ENCODE data around the gene NOP58.
"Not testable (repeated sequence)": the region's sequence is repeated elsewhere in the genome, so short reads cannot be mapped to it uniquely, and the experiment has no call there.

NOP58 gene, protein sequence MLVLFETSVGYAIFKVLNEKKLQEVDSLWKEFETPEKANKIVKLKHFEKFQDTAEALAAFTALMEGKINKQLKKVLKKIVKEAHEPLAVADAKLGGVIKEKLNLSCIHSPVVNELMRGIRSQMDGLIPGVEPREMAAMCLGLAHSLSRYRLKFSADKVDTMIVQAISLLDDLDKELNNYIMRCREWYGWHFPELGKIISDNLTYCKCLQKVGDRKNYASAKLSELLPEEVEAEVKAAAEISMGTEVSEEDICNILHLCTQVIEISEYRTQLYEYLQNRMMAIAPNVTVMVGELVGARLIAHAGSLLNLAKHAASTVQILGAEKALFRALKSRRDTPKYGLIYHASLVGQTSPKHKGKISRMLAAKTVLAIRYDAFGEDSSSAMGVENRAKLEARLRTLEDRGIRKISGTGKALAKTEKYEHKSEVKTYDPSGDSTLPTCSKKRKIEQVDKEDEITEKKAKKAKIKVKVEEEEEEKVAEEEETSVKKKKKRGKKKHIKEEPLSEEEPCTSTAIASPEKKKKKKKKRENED

DNA sequence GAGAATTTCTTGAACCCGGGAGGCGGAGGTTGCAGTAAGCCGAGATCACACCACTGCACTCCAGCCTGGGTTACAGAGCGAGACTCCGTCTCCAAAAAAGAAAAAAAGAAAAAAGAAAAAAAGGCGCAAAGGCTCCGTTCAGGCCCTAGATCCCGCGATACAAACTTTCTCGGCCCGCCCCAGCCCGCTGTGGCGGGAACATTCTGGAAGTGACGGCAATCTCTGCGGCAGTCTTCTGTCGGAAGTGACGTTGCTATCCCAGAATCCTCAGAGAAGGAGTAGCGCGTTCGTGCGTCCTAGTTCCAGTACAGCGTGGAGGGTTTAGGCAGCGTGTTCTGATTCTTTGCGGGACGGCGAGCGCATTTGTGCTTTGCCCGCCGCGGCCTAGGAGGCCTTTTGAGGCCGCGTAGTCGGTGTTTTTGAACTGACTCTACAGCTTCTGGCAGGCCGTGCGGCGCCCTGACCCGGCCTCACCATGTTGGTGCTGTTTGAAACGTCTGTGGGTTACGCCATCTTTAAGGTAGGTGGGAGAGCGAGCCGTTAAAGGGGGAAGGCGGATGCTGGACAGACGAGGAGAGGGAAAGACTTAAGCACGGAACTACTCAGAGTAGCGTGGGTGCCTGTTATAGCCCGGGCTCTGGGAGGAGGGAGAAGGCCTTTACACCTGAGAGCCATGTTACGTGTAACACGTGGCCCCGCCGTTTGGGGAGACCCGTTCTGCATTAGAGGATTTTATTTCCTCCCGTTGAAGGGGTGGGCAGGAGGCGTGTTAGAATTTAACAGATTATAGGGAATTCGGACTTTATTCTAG lies at the start of gene NOP58:
NOP58 (plus strand) TSS at position 297 of the 811 bp plus-strand sequence; CDS start at position 476, 179 bp downstream.
- peak; percentile 89 for DNase-seq (ENCODE audit: low spot score)

DNA sequence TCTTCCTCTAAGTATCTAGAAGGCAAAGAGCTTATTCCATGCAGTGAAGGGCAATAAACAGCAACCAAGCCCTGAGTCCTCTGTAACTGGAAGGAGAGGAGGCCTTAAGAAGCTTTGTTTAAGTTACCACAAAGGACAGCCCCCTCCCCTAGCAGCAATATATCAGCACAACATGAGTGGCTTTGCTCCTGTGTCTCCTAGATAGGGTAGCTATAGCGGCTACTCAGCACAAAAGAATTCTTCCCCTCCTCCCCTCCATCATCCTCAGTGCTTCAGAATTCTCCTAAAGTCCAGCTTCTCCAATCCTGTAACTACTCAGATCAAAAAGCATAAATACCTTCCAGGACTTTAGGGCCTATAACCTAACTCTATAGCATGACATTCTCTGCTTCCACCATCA lies 43.7 kb upstream of the NOP58 start:
- no peak for DNase-seq (ENCODE audit: low spot score)

DNA sequence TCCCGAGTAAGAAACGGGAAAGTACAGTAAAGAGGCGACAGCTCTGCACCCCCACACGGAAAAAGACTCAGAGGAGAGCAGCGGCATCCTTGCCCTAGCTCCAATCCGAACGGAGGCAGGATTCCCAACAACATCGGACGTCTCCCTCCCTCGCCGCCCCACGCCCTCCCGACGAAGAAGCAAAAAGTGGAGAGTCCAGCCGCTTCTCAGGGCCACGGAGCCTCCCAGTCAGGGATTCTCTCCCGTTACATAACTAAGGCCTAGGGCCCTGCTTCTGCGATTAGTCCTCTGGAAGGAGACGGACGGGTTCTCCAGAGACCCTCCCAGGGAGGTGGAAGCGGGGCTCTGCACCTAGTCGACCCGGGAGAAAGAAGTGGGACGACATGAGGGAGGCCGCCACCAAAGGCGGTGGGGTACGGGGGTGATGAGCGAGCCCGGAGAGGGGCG lies 27.8 kb upstream of the NOP58 start:
- DNase-seq (ENCODE audit: low spot score), result peak; percentile 4

DNA sequence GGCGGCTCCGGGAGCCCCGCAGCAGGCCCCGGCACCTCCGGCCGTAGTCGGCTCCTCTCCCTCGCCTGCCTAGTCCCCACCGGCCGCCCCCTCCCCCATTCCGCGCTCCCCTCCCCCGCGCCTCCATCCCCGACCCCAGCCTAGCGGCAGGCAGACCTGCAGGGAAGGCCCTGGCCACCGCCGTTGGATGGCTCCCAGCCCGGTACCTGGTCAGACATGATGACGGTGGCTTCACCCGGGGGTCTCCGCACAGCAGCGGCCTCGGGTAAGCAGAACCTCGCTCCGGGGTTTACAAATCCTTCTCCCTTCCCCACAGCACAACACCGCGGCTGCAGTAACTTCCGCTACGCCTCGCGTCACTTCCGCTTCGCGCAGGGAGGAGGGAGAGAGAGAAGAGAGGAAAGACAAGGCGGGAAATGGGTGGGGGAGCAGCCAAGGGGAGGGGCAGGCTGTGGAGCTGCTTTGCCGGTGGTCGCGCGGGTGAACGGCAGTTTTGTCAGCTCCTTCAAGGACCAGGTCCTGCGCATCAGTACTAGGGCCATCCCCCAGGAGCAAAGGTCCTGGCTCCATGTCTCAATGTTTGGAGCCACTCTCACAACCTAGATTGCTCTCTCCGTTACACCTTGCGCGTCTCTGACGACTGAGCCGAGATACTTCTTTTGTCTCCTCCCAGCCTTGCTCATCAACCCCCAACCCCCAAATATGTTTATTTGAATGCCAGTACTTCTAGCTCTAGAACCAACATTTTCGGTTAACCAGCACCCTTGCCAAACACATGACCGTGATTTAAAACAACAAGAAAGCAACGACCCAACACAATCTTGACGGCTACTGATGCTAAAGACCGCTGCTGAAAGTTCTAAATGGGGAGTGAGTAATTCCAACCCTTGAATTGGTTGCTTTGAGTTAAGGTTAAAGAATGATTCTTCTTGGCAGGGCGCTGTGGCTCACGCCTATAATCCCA lies 27.0 kb upstream of the NOP58 start, which contains the start of gene SUMO1:
SUMO1 (minus strand) TSS at position 364 of the 964 bp plus-strand sequence; CDS start at position 218, 146 bp downstream.
- peak; percentile 89 for DNase-seq (ENCODE audit: low spot score)

DNA sequence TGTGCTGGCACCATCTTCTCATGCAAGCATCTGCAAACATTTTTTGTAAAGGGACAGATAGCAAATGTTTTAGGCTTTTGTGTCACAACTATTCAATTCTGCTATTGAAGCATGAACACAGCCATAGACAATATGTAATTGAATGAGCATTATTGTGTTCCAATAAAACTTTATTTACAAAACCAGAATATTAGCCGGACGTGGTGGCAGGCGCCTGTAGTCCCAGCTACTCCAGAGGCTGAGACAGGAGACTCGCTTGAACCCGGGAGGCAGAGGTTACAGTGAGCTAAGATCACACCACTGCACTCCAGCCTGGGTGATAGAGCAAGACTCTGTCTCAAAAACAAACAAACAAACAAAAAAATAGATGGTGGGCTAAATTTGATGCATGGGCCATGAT lies 17.9 kb upstream of the NOP58 start:
- DNase-seq (ENCODE audit: low spot score), result not testable (repeated sequence)

DNA sequence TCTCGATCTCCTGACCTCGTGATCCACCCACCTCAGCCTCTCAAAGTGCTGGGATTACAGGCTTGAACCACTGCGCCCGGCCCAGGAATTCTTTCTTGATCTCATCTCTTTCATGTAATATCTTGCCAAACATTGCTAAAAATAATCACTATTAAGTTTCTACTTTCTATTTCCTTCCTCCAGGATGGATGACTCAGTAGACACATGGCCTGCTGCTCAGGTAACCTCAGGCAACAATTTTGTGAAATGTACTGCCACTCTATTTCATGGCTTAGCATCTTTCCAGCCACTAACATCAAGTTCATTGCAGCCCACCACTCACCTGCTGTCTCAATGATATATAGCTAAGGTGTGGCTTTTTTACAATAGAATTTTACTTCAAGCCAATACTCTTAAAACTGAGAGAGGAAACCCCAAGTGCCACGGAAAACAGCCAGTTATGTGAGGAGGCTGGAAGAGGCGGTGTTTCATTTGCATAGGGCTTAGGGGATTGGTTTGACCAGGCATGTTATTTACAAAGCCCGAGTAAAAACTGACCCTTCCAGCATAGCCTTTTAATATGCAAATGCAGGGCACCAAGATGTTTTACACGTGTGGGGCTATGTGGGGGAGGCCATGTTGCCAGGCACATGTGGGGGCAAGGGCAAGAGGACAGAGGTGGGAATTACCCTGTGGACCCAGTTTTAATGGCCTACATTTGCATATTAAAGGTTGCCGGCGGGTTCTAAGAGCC lies 15.9 kb upstream of the NOP58 start:
- no peak for DNase-seq (ENCODE audit: low spot score)

DNA sequence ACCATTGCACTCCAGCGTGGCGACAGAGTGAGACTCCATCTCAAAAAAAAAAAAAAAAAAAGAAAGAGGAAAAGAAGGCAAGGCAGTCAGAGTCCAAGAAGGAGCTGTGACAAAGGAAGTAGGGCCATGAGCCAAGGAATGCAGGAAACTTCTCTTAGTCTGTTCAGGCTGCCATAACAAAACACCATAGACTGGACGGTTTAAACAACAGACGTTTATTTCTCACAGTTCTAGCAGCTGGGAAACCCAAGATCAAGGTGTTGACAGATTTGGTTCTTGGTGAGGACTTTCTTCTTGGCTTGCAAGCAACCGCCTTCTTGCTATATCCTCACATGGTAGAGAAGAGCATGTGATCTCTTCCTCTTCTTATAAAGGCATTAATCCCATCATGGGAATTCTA lies 14.1 kb upstream of the NOP58 start:
- DNase-seq (ENCODE audit: low spot score), result no peak

DNA sequence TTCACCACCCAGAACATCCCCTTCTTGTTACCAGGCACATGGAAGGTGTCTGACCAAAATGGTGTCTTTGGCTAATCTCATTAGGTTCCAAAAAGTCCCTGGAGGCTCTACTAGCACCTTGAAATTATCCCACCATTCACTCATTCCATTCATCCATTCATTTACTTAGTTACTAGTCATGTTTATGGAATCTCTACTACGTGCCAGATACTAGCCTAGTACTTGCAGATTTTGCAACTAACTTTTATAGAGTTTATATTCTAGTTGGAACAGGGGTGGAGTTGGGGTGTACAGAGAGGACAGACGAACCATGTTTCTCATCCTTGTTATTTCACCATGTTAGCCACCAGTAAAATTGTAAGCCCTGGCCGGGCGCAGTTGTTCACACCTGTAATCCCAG lies 4.0 kb upstream of the NOP58 start:
- DNase-seq (ENCODE audit: low spot score), result no peak

DNA sequence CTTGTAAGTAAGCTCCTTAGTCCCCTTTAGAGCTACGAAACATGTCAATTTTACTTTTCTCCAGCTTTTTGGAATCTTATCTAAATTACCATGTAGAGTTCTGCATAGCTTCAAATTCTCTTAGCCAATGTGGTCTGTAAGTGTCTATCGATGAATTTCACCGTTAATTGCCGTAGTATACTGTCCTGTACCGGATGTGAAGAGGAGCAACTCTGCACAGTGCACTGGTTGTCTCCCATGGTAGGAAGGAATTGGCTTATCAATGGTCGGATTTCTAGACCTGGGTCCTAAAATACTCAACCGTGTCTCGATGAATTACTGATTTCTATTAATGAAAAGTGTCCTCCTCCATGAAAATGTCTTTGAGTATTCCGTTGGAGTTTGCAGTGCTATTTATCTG lies 1.9 kb downstream of the NOP58 start:
- peak; percentile 16 for DNase-seq (ENCODE audit: low spot score)

DNA sequence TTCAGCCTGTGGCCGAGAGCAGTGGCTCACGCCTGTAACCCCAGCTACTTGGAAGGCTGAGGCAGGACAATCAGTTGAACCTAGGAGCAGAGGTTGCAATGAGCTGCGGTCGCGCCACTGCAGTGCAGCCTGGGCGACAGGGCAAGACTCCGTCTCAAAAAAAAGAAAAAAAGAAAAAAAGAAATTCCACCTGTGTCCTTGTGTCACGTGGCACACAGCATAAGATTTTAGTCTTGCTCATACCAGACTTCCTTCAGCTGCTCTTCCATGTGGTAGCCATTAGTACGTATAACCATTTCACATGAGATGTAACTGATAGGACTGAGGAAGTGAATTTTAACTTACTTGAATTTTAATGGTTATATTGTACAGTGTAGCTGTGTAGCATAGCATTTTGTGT lies 4.0 kb downstream of the NOP58 start:
- DNase-seq (ENCODE audit: low spot score), result no peak

DNA sequence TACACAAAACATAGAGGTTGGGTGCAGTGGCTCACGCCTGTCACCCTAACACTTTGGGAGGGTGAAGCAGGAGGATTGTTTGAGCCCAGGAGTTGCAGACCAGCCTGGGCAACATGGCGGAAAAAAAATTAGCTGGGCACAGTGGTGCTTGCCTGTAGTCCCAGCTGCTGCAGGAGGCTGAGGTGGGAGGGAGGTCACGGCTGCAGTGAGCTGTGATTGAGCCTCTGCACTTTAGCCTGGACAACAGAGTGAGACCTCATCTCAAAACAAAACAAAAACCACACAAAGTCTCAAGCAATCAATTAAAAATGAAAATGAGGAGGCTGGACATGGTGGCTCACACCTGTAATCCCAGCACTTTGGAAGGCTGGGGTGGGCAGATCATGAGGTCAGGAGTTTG lies 4.9 kb downstream of the NOP58 start:
- DNase-seq (ENCODE audit: low spot score), result no peak

DNA sequence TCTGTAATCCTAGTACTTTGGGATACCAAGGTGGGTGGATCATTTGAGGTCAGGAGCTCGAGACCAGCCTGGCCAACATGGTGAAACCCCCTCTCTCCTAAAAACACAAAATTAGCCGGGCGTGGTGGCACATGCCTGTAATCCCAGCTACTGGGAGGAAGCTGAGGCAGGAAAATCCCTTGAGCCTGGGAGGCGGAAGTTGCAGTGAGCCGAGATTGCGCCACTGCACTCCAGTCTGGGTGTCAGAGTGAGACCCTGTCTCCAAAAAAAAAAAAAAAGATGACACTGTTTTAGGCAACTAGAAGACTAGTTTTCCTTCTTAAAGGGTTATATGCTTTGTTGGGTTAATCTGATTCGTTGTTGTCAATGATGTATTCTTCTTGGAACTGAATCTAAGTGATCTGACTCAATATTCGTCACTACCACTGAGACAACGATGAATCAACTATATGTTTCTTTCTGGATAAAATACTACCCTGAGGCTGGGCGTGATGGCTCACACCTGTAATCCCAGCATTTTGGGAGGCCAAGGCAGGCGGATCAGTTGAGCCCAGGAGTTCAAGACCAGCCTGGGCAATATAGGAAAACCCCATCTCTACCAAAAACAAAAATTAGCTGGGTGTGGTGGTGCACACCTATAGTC lies 10.6 kb downstream of the NOP58 start:
- not testable (repeated sequence) for DNase-seq (ENCODE audit: low spot score)

DNA sequence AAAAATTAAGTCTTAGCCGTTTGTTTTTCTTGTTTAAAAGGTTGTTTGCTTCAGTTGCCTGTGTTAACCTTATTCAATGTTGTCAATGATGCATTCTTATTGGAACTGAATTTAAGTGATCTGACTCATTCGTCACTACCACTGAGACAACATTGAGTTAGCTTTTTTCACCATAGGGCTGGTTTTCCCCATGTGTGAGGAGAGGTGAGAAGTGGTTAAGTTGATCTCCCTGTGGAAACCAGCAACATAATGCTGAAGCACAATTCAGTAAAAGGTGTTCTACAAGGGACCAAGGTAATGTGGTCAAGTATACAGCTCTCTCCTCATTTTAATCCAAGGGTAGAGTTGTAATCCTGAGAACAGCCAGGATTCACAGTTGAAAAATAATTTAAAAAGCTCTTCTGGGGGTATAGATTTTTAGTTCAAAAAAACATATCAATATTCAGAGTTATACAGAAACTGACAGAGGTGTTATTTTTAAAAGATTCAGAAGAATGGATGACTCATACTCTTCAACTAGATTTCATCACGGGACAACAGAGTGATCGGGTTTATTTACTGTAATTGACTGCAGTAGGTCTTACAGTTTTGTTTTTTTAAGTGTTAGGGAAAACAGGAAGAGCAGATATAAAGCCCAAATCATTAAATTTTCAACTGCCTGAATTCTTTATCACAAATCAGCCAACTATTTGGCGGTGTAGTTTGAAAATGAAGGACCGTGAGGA lies 12.6 kb downstream of the NOP58 start:
- no peak for DNase-seq (ENCODE audit: low spot score)

DNA sequence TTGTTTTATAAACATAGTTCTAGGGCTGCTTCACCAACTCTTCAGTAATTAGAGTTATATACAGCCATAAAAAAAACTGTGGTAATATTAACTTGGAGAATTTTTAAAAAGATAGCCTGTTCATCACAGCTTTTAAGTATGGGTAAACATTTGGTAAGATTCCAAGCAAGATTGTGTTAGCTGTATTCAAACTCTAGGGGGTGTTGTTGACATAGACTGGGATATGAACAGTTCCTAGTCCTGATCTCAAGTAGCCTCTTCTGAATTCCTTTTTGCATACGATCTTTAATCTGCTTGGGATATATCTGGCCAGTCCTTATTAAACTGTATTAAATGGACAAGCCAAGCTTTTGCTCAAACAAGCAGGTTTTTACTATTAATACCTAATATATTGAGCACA lies 13.4 kb downstream of the NOP58 start:
- DNase-seq (ENCODE audit: low spot score), result no peak

DNA sequence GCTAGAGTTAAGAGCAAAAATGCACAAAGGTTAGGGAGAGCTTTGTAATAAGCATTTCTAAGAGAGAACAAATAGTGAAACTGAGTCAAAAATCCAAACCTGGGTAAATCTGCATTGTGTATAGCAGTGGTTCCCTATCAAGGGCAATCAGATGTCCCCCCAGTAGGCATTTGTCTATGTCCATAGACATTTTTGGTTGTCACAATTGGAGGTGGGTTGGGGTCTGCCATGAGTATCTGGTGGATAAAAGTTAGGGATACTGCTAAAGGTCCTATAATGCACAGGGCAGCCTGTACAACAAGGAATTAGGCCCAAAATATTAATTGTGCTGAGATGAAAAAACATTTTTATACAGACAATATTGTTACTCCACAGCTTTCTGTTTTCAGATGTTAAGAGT lies 21.0 kb downstream of the NOP58 start:
- no peak for DNase-seq (ENCODE audit: low spot score)

DNA sequence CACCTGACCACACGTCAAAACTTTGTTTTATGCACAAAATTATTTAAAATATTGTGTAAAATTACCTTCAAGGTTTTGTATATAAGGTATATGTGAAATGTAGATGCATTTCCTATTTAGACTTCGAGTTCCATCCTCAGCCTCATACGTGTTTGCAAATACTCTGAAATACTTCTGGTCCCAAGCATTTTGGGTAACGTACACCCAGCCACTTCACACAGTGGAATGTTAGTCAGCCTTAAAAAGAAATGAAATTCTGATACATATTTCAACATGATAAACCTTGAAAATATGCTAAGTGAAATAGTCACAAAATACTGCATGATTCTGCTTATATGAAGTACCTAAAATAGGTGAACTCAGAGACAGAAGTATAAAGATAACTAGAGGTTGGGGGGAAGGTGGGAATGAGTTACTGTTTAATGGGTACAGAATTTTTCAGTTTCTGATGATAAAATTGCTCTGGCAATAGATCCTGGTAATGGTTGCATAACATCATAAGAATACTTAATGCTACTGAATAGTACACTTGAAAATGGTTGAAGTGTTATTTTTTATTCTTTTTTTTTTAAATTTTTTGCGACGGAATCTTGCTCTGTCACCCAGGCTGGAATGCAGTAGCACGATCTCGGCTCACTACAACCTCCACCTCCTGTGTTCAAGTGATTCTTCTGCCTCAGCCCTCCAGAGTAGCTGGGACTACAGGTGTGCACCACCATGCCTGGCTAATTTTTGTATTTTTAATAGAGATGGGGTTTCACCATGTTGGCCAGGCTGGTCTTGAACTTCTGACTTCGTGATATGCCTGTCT lies 24.0 kb downstream of the NOP58 start:
- DNase-seq (ENCODE audit: low spot score), result no peak

DNA sequence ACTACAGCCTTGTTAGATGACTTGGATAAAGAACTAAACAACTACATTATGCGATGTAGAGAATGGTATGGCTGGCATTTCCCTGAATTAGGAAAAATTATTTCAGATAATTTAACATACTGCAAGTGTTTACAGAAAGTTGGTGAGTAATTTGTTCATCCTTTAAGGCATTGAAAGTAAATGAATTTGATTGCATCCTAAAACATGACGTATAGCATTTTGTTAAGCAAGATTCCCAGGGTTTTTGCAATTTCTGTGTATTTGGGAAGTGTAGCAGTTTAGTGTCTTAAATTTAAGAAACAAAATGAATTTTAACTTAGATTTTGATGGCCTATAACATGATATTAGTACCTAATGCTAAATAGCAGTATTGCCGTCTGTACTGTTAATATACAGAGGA lies 24.8 kb downstream of the NOP58 start:
- no peak for DNase-seq (ENCODE audit: low spot score)

DNA sequence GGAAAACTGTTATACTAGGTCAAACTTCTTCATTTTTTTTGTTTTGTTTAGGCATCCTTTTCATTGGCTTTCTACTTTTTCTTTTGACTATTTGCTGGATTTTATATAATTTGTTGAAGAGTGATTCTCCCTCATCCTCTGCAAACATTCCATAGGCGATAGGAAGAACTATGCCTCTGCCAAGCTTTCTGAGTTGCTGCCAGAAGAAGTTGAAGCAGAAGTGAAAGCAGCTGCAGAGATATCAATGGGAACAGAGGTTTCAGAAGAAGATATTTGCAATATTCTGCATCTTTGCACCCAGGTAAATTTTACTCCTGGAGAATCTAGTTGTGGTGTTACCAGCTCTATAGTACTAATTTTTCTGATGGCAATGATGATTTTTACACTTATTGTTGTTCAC lies 25.4 kb downstream of the NOP58 start:
- no peak for DNase-seq (ENCODE audit: low spot score)

DNA sequence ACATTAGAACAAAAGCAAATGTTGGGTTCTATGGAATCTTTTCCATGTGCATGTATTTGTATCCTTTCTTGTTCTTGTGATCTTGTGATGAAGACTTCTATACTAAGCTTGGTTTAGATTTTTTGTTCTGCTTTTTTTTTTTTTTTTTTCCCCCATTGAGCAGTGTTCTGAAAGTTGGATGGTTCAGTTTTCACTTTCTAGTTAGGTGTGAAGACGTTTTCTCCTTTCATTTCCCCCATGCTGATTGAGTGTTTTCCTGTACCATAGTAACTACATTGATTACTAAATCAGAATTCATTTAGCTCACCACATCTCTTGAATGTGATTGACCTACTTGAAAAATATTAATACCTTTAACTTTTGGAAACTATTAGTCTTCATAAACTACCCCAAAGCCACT lies 34.1 kb downstream of the NOP58 start:
- DNase-seq (ENCODE audit: low spot score), result no peak

Measured in CD4-positive, alpha-beta T cell treated with Interleukin-6 at 100 ng/mL for 8 hours (primary cell).